Endometrium (tissue), 2 donors: ENCODE data around the gene USP19.
A peak's percentile ranks its signal among the peaks of the same experiment; 100 is the strongest.

Experiments
- FAIRE-seq: peaks from 2 replicates; lab custom pipeline; 2012; peaks lifted over from hg19 to GRCh38; lab: Jason Lieb, UNC
- donor health status: control.
- donor health status: control.

Gene USP19

DNA sequence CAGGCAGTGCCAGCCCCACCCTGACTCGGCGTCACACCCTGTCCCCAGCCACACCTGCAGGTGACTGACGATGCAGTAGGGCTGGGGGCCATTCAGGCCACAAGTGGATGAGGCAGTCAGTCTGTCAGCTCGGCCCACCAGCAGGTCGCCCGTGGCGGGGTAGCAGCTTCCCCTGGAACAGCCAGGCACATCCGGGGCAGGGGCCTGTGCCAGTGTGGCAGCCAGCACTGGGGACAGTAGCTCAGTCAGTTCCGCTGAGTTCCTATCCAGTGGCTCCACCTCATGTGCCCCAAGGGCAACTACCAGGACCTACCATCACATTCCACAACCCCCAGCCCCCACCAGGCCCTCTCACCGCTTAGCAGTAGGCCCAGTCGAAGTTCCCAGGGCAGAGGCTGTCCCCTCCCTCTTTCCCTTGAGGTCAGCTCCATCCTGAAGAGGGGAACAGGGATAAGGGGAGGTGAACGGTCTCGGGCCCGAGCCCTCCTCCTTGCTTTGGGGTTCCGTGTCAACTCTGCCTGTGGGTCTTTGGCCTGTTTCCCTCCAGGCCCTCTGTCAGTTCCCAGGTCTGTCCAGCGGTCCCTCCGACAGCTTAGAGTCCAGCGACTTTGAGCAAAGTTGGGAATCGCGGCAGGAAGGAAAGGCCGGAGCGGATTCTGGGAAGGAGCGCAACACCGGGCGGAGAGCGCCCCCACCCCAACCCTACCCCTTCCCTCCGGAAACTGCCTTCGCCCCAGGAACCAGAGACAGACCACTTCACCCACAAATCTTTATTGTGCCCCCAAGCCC, 12.0 kb upstream of the USP19 start, which contains the start of gene LAMB2:
Gene LAMB2 (minus strand): TSS at position 614 of the 789 bp plus-strand sequence. CDS start 183 bp downstream, at position 431.
- FAIRE-seq, result no peak

DNA sequence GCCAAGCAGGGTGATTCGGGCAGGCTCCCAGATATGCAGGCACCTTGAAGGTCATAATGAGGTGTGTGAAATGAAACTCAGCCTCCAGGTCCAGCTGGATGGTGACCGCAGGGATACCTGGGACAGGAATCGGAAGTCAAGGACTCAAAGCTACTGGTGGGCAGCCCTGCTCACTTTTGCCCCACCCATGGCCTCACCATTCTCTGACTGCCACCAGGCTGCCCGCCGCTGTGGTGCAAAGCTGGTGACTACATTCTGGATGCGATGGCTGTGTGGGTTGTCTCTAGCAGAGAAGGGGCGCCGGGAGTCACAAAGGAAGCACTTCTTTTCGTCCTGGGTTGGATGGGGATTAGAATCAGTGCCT, 11.4 kb upstream of the USP19 start:
- no peak for FAIRE-seq

DNA sequence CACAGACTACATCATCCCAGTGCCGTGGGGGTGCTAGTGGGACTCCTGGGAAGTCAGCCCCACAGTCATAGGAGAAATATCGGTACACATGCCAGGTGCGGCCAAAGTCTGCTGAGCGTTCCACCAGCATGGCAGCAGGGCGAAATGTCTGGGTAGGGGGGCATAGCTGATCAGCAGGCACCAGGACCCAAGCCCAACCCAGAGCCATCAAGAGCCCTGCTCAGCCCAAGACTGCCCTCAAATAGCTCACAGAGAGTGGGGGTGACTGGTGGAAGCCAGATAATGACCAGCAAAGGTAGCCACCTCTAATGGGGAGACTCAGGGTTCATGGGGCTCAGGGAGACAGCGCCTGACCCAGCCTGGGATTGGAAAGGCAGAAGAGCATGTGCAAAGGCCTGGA, 11.0 kb upstream of the USP19 start:
- FAIRE-seq, result no peak

DNA sequence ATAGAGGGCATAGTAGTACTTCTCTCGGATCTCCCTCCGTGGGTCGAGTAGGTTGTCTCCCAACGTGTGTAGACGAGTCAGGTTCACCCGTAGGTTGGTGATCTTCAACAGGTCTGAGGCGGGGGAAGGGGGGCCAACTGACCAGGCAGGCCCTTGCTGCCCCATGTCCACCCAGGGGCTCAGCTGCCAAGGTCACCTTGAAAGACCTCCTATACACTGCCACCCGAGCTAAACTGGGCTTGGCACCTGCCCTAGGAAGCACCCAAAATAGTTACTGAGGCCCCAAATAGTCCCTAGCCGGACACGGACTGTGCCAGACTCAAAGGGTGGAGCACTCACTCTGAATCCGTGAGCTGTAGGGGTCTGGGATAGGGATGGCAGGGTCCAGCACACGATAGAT, 10.4 kb upstream of the USP19 start:
- FAIRE-seq, result no peak

DNA sequence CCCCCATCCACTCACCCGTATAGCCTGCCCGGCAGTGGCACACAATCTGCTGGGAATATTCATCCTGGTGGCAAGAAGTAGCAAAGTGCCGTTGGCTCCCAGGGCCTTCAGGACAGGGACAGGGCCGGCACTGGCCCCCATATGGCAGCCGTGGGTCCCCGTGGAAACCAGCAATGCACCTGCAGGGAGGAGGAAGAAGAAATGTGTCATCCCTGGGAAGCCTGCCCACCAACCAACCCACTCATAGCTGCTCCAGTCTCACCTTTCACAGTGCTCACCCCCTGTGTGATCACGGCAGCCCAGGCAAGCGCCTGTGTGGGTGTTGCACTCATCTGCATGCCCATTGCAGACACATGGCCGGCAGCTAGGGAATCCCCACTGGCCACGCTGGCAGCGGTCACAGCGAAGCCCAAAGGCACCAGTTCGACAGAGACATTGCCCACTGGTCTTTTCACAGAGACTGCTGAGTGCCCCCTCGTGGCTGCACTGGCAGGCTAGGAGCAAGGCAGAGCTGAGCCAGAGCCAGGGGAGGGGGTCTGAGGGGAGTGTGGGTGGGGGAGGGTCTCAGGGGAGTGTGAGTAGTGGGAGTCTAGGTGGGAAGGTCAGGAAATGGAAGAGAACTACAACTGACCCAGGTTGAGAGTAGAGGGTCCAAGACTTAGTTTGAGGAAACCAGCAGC, 4.5 kb upstream of the USP19 start:
- FAIRE-seq, result no peak

DNA sequence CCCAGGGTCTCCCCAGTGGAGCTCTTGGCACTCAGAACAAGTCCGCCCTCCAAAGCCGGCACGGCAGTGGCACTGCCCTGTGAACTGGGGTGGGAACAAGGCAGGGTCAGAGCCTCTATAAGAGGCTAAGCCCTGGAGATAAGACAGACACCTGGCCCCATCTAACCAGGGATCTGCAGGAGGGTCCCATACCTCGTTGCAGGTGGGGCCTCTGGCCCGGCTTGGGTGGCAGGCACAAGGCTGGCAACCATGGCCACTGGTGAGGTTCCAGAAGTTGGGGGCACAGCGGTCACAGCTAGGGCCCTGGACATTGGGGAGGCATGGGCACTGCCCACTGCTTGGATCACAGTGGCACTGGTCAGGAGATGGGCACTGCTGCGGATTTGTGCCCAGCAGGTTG, 3.6 kb upstream of the USP19 start:
- FAIRE-seq, result no peak

DNA sequence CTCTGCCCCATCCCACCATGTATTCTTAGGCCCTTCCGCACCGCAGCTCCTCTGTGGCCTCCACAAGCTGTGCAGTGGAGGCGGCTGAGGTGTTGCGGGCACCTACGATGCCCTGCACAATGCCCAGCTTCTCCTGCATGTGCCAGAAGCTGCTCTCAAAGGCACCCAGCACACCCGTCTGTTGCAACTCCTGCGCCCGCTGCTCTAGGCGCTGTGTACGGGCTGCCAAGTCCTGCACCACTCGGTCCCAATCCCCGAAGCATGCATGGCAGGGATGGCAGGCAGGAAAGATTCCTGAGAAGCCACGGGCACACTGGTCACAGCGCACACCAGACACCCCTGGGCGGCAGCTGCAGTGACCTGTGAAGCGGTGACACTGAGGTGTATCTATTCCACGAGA, 3.1 kb upstream of the USP19 start:
- FAIRE-seq, result no peak

DNA sequence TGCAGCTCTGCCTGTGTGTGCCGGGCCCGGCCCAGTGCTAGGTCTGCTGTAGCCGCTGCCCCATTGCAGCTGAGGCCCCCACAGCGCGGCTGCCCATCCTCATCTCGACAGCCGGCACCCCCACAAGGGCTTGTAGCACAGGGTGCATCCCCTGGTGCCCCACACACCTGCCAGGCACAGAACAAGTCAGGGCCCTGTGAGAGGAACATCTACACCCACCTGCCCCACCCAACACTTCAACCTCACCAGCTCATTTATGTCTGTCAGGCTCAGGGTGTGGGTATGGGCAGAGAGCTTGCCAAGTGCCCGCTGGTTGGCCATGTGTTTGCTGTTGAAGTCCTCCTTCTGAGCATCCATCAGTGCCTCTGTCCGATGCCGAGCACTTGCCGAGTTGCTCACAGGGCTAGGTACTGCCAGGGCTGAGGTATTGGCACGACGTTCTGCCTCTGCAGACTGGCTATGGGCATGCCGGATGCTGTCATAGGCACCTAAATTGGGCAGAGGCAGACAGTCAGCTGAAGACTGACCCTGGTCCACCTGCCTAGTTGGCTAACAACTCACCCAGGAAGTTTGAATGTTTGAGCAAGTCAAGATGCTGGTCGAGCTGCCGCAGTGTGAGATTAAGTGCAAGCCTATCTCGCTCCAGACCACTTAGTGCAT, 2.4 kb upstream of the USP19 start:
- FAIRE-seq, result no peak

DNA sequence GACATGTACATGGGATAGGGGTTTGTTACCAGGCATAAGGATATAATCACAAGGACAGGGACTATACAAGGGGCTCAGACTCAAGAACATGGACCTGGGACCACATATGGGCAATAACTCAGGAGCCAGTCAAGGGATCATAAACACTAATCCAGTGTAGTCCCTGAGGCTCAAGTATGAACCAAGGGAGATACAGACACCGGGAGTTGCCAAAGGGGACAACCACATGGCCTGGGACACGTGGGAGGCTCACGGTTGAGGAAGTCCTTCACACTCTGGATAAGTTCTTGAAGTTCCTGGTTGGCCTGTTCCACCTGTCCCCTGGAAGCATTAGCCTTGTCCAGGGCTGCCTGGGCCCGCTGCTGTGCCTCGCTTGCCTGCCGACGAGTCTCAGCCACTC, 1.8 kb upstream of the USP19 start:
- no peak for FAIRE-seq

DNA sequence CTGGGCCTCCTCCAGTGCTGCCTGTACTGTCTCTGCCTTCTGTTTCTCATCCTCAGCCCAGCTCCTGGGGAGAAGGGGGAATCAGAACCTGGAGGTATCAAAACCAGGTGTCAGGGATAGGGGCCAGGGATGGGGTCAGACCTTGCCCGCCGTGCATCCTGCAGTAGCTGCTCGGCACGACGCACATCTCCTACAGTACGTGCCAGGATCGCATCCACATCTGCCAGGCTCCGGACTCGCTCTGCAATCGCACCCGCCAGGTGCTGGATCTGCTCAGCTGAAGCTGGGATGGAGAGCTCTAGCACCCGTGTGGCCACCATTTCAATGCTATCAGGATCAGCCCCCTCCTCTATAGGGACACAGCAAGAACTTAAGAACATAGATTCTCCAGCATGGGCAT, 1.4 kb upstream of the USP19 start:
- FAIRE-seq, result no peak

DNA sequence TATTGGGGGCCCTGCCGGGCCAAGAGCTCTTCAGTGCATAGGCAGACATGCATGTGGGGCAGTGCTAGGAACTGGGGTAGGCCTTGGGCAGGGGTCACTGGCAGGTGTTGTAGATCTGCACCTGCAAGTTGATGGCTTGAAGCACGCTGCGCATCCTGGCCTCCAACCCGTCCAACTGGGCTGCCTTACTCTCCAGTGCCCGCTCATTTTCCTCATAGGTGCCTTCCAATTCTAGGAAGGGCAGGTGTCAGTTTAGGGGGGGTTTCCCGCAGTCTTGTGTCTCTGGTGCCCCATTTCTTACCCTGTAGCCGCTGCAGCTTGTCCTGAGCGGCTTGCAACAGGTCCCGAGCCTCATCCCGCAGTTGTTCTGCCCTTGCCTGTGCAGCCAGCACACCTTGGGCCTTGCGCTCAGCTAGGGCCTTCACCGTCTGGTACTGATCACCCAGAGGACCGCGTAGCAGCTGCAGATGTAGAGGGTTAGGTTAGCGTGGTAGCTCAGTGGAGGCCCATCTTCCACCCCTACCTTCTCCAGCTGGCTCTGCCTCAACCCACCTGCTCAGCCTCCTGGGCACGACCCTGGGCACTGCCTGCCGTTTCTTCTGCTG, 611 bp upstream of the USP19 start:
- FAIRE-seq, result no peak

DNA sequence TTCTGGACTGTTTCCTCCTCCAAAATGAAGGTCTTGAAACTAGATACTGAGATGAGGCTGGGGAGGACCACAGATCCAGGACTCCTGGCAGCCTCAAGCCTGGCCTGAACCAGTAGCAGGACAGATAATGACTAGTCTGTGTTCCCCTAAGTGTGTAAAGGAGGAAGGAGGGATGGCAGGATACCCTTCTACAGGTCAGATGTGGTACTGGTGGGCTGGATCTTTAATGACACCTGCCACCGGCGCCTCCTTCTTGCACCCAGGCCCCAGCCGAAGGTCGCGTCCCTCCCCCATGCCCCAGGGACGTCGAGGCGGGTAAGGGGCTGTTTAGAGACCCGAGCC, 556 bp downstream of the USP19 start:
- FAIRE-seq, result no peak

DNA sequence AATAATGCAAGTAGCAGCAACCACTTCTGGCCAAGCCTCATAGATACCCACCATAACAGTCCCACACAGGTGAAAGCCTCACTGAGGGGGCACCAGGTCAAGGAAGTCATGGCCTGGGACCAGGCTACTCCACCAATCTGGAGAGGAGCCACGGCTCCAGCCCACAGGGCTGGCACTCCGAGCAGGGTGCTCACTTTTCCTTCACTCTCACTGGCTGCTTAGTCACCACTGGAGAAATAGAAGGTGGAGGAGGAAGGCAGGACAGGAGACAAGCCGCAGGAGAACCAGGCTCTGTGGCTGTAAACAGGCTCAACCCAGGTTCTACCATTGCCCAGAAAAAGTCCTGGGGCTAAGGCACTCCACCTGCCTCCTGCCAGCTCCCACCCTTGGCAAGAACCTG, 1.2 kb downstream of the USP19 start:
- FAIRE-seq, result no peak

DNA sequence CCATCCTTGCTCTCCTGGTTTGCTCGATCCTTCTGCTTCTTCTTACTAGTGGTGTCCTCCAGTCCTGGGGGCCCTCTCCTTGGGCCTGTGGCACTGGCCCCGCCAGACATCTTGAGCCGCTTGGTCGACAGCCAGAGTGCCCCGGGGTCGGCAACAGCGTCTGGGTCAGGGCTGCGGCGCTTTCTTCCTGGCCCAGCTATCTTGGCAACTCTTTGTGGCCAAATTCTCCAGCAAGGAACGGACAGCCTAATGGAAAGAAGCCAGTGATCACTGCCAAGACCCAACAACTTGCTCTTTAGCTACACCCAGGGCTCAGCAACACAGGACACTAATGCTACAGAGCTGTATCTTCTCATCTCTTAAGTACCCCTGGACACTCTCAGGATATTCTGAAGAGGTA, 1.6 kb downstream of the USP19 start:
- no peak for FAIRE-seq

DNA sequence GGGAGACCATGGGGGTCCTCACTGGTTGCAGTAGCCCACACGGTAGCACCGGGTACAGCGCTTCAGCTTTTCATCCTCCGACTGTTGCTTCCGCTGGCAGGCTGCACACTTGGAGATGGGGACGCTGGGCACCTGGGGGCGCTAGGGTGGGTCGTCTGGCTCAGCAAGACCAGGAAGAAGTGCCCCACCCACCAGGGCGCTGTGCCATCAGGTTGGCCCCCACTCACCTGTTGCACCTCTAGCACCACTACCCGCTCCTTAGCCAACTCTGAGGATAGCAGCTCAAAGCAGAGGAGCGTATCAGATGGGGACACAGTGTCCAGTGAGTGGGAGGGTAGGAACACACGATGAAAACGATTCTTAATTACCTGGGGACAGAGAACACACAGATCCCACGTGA, 8.4 kb downstream of the USP19 start:
- FAIRE-seq, result no peak

DNA sequence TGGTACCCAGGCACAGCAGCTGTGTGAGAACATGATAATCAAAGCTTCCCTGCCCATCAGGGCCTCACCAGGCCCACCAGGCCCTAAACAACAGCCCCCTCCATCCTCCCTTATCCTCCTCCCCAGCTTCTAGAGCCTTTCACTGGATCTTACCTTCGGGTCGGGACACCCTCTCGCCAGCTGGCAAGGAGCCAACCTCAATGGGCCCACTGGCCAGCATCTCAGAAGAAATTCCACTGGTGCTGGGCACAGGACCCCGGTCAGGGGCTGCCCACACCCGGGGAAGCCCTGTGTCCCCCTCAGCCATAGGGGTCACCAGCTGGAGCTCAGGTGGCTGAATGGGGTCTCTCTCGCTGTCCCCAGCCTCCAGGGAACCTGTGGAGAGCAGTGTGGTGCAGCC, 9.3 kb downstream of the USP19 start:
- FAIRE-seq, result no peak

DNA sequence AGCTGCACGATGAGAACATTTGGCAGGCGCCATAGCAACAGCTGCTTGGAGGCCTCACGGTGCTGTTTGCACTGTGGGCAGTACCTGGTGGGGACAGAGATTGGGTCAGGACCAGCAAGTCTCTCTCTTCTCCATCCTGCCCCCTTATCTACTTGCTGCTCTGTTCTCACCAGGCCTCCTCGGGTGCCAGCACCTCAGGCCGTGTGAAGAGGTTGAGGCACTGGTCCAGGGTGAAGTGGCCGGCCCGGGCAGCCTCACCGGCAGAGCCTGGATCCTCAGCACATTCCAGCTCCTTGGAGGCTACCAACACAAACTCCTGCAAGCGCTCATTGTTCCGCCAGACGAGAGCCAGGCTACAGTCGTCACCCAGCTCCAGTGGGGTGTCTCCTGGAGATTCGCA, 9.8 kb downstream of the USP19 start:
- no peak for FAIRE-seq

DNA sequence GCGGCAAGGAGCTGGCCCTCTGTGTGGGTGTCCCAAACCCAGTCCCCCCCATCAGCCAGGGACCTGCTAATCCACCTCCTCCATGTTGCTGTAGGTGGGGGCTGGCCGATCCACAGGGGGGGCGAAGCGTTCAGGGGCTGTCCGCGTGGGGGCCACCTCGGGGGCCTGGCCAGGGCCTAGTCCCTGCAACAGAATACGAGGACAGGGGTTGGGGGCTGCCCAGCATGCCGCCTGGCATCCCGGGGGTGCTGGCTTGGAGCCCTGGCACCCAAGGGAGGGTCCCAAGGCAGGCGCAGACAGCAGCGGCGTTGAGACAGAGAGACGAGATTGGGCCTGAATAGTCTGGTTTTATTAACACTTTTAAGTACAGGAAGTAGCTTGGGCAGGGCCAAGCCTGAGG, 12.3 kb downstream of the USP19 start:
- FAIRE-seq, result no peak

DNA sequence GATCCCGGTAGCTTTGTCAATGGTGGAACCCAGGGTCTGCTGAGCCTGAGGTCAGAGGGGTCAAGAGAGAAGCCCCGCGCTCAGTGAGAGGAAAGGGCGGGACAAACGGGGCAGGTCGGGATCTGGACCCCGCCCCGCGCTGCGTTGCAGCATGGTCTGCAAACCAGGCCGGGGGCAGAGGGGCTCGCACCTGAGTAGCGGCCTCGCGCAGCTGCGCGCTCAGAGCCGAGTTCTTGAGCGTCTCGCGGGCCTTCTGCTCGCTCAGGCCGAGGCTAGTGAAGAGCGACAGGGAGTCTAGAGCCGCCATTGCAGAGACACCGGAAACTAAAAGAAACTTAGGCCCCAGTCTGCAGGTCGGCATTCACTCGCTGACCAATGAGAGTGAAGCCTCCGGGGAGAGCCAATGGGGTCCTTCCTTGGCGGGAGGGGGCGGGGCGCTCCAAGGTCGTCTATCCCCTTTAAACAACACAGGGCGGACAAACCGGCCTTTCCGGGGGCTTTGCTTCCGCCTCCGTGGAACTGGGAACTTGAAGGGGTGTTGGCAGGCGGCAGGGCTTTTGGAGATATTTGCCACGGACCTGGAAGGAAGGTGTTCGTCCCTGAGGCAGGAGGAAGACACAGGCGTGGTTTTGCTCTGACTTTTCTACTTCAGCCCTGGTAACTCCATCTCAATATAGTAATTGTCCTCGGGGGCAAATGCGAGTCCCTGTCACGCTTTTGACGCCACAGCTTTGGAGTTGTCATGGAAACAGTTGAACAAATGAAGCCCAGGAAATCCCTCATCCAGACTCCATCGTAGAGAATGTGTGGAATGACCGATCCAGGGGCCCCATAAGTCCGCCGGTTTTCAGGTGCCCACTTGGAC, 16.0 kb downstream of the USP19 start, which contains the start of gene QARS1:
Gene QARS1 (minus strand): TSS at position 331 of the 865 bp plus-strand sequence. CDS start 24 bp downstream, at position 307.
- peak; percentile 94 for FAIRE-seq

DNA sequence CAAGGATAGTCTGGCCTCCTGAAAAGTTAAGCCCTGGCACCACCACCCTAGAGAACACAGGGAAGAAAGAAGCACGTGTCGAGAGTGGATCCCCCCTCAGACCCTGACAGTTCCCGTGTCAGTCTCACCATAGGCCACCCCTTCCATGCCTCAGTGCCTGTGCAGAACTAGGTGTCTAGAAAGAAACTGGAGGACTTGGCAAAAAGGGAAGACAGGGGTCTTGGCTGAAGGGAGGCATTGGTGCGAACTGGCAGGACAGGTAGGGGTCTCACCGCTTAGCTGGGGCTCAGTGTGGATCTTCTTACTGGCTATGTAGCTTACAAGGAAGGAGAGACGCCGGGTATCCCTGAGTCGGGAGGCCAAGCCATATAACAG, 16.6 kb downstream of the USP19 start:
- FAIRE-seq, result no peak

DNA sequence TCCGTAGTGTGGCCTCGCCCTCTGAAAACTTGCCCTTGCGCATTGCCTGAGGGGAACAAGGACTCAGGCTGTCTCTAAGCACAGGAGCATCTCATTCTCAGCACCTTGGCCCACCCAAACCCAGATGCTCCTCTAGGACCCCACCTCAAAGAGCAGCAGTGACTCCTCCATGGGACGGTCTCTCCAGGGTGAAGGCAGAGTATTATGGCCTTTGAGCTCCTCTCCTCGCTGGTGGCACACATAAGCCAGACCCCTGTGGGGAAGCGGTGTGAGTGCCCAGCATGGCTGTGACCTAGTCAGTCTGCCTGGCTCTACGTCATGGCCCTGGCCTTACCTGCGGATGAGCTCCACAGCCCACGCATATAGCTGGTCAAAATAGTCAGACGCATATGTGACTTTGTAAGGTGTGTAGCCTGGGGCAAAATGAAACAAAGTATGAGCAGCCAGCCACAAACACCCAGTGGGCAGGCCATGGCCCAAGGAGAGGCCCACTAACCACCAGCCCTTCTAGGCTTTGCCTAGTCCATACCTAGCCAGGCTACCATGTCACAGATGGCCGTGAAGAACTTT, 20.5 kb downstream of the USP19 start:
- FAIRE-seq, result no peak
